Stimulated activated CD4-positive, alpha-beta T cell treated with anti-CD3 and anti-CD28 coated beads, Interleukin-1b, Interleukin-23, amount 100 ng/mL, for 1 hour (primary cell): ENCODE data around the gene AHNAK.
"Not testable (repeated sequence)": the region's sequence is repeated elsewhere in the genome, so short reads cannot be mapped to it uniquely, and the experiment has no call there.

Source experiments
- DNase-seq, 2 donors: peaks; one replicate each; pipeline ENCODE4 v3.0.0-alpha.2; 2020; ENCODE audit warnings: low read depth in 2 of 2

The AHNAK gene

DNA sequence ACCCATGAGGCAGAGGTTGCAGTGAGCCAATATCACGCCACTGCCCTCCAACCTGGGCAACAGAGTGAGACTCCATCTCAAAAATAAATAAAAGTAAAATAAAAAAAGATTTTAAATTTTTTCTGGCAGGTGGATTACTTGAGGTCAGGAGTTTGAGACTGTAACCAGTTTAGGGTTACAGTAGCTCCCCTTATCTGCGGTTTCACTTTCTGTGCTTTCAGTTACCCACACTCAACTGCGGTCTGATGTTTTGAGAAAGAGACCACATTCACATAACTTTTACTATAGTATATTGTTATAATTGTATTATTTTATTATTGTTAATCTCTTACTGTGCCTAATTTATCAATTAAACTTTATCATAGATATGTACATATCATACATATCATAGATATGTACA lies 160.5 kb downstream of the AHNAK start:
- not testable (repeated sequence) for DNase-seq

GRCh38 chr11:62383822-62384221 lies 162.8 kb downstream of the AHNAK start:
- DNase-seq = no peak
